Astrocyte (in vitro differentiated cells and primary cell): ENCODE results near the gene RNF227. TPM values are rescaled to one million over a fixed set of nuclear protein-coding genes. Genes with fewer than 3 reads are reported as not detected.
A peak's percentile ranks its signal among the peaks of the same experiment; 100 is the strongest.

Source experiments
- DNase-seq: peaks from one replicate; pipeline ENCODE4 v3.0.0-alpha.2; 2010; ENCODE audit warnings: low read depth
- FAIRE-seq: peaks from 2 replicates; lab custom pipeline; 2011; peaks lifted over from hg19 to GRCh38; lab: Jason Lieb, UNC
- H2AFZ ChIP-seq: 2 replicates; pipeline ENCODE4 v1.6.0; 2012; ENCODE audit warnings: low read depth, low read length, inconsistent platforms
- H3K27ac ChIP-seq: 2 replicates; pipeline ENCODE4 v1.5.1; 2011; ENCODE audit warnings: low read depth, low read length, inconsistent platforms
- H3K27me3 ChIP-seq: 2 replicates; pipeline ENCODE4 v1.6.0; 2011; ENCODE audit warnings: low read length, inconsistent platforms; ENCODE audit not compliant: insufficient read depth
- H3K36me3 ChIP-seq: 2 replicates; pipeline ENCODE4 v1.5.1; 2011; ENCODE audit warnings: low read length, inconsistent platforms; ENCODE audit not compliant: insufficient read depth
- H3K4me1 ChIP-seq: 2 replicates; pipeline ENCODE4 v1.5.1; 2011; ENCODE audit warnings: low read length, inconsistent platforms; ENCODE audit not compliant: insufficient read depth
- H3K4me2 ChIP-seq: 2 replicates; pipeline ENCODE4 v1.6.0; 2012; ENCODE audit warnings: low read length, inconsistent platforms
- H3K4me3 ChIP-seq: 2 replicates; pipeline ENCODE4 v1.5.1; 2011; ENCODE audit warnings: low read depth, mild to moderate bottlenecking, low read length, inconsistent platforms; ENCODE audit not compliant: insufficient read depth
- H3K79me2 ChIP-seq: 2 replicates; pipeline ENCODE4 v1.6.0; 2012; ENCODE audit warnings: mild to moderate bottlenecking, low read length, inconsistent platforms; ENCODE audit not compliant: insufficient read depth
- H3K9ac ChIP-seq: 2 replicates; pipeline ENCODE4 v1.6.0; 2012; ENCODE audit warnings: mild to moderate bottlenecking, low read length, inconsistent platforms
- H3K9me3 ChIP-seq: 2 replicates; pipeline ENCODE4 v1.5.1; 2012; ENCODE audit warnings: low read depth, mild to moderate bottlenecking, low read length, inconsistent platforms; ENCODE audit not compliant: insufficient read depth
- H4K20me1 ChIP-seq: 2 replicates; pipeline ENCODE4 v1.6.0; 2012; ENCODE audit warnings: low read length, inconsistent platforms; ENCODE audit not compliant: insufficient read depth
- H3K27ac Mint-ChIP-seq: one replicate; pipeline ENCODE4 v1.8.0; 2021; ENCODE audit warnings: mild to moderate bottlenecking, mixed read lengths; ENCODE audit not compliant: unreplicated experiment
- H3K27me3 Mint-ChIP-seq: one replicate; pipeline ENCODE4 v1.8.0; 2021; ENCODE audit warnings: low read depth, mixed read lengths; ENCODE audit not compliant: unreplicated experiment
- H3K36me3 Mint-ChIP-seq: one replicate; pipeline ENCODE4 v1.8.0; 2021; ENCODE audit warnings: low read depth, mixed read lengths; ENCODE audit not compliant: unreplicated experiment
- H3K4me1 Mint-ChIP-seq: one replicate; pipeline ENCODE4 v1.8.0; 2021; ENCODE audit warnings: low read depth, mixed read lengths; ENCODE audit not compliant: unreplicated experiment
- H3K4me3 Mint-ChIP-seq: one replicate; pipeline ENCODE4 v1.8.0; 2021; ENCODE audit warnings: mild to moderate bottlenecking, moderate library complexity, mixed read lengths; ENCODE audit not compliant: unreplicated experiment
- H3K9me3 Mint-ChIP-seq: one replicate; pipeline ENCODE4 v1.8.0; 2021; ENCODE audit warnings: mild to moderate bottlenecking, mixed read lengths; ENCODE audit not compliant: unreplicated experiment
- CTCF ChIP-seq: IDR thresholded peaks from 2 replicates; pipeline ENCODE4 v1.5.1; 2011; ENCODE audit warnings: low read depth, mild to moderate bottlenecking, inconsistent platforms, low read length, moderate library complexity; ENCODE audit not compliant: insufficient read depth
- EZH2 ChIP-seq: IDR thresholded peaks from 2 replicates; pipeline ENCODE4 v1.6.1; 2012; ENCODE audit warnings: mild to moderate bottlenecking, low read length, inconsistent platforms; ENCODE audit not compliant: insufficient read depth
- total RNA-seq: library from RNA; stranded (reverse); gene quantifications from 2 replicates; pipeline ENCODE4 v1.2.1, GENCODE V29; 2021

The RNF227 gene
- total RNA-seq, 1 donor from 2014 or later, result 0.54 TPM

GRCh38 chr17:7922269-7922844 is 6.3 kb upstream of the RNF227 start:
- H3K4me3 Mint-ChIP-seq, result no peak overlapping the region
- no peaks in the 10 kb centered on the region for H3K4me1 Mint-ChIP-seq
- Histone ChIP-seq H3K27me3 (no peaks in the 10 kb centered on the region), H3K79me2 (no peaks in the 10 kb centered on the region), H3K27ac (no peak overlapping the region), H3K4me1 (peaks cover 10% of the 10 kb centered on the region), H2AFZ (peak overlapping the region; percentile 85), H3K36me3 (no peaks in the 10 kb centered on the region), H3K9ac (peak overlapping the region; percentile 61), H3K9me3 (no peaks in the 10 kb centered on the region), H3K4me2 (peak overlapping the region; percentile 87), H3K4me3 (peak overlapping the region; percentile 48), H4K20me1 (no peaks in the 10 kb centered on the region)
- H3K27ac Mint-ChIP-seq, result no peak overlapping the region
- TF ChIP-seq EZH2 (no peak), CTCF (no peak)
- peaks cover 46% of the 10 kb centered on the region for H3K27me3 Mint-ChIP-seq
- H3K9me3 Mint-ChIP-seq, result no peaks in the 10 kb centered on the region
- no peak for DNase-seq
- H3K36me3 Mint-ChIP-seq, result peaks cover 9% of the 10 kb centered on the region
- FAIRE-seq, result no peak

- Histone ChIP-seq H3K9ac (peak overlapping the region; percentile 69), H3K36me3 (no peaks in the 10 kb centered on the region), H3K4me2 (peak overlapping the region; percentile 91), H3K27me3 (no peaks in the 10 kb centered on the region), H2AFZ (peak overlapping the region; percentile 80), H3K27ac (peak overlapping the region; percentile 81), H3K4me3 (peak overlapping the region; percentile 31), H4K20me1 (peaks cover 10% of the 10 kb centered on the region), H3K79me2 (no peaks in the 10 kb centered on the region), H3K9me3 (no peaks in the 10 kb centered on the region), H3K4me1 (peaks cover 21% of the 10 kb centered on the region)
- DNase-seq (peak; percentile 74), FAIRE-seq (no peak)
- Mint-ChIP-seq H3K27ac (peak overlapping the region; percentile 92), H3K4me1 (peaks cover 7% of the 10 kb centered on the region), H3K4me3 (peak overlapping the region; percentile 81), H3K36me3 (no peaks in the 10 kb centered on the region), H3K27me3 (peaks cover 7% of the 10 kb centered on the region), H3K9me3 (no peaks in the 10 kb centered on the region)
- TF ChIP-seq CTCF, result no peak
- TF ChIP-seq EZH2, result no peak
Measured at GRCh38 chr17:7916808-7917207, 719 bp upstream of the RNF227 start.

DNA sequence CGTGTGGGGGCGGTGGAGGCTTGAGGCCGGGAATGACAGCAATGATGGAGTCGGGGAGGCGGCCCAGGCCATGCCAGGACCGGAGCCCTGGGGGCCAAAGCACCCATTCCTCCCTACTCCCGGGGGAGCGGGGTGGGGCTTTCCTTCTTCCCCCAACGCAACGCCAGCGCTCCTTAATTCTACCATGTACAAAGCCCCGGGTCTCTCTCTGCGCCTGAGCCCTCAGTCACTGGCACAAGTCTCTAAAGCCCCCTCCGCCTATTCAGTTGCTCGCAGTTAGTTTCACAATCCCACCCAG is 245 bp upstream of the RNF227 start:
- H3K9me3 ChIP-seq, result no peaks in the 10 kb centered on the region
- no peaks in the 10 kb centered on the region for H3K27me3 ChIP-seq
- DNase-seq (no peak), FAIRE-seq (no peak)
- Mint-ChIP-seq H3K27ac (peak overlapping the region; percentile 92), H3K4me1 (peaks cover 7% of the 10 kb centered on the region), H3K36me3 (no peaks in the 10 kb centered on the region), H3K9me3 (no peaks in the 10 kb centered on the region), H3K27me3 (peaks cover 4% of the 10 kb centered on the region), H3K4me3 (peak overlapping the region; percentile 81)
- TF ChIP-seq CTCF (no peak), EZH2 (no peak)
- H4K20me1 ChIP-seq, result peaks cover 12% of the 10 kb centered on the region
- H3K4me1 ChIP-seq, result peaks cover 21% of the 10 kb centered on the region
- H3K27ac ChIP-seq, result peak overlapping the region; percentile 81
- peak overlapping the region; percentile 65 for H3K4me3 ChIP-seq
- H2AFZ ChIP-seq, result peak overlapping the region; percentile 80
- no peaks in the 10 kb centered on the region for H3K36me3 ChIP-seq
- H3K9ac ChIP-seq, result peak overlapping the region; percentile 69
- H3K4me2 ChIP-seq, result peak overlapping the region; percentile 91
- H3K79me2 ChIP-seq, result no peaks in the 10 kb centered on the region
